ENCODE measurements around the gene PSMB7.

PSMB7 gene

GRCh38 chr9:124409410-124409809, 5.8 kb downstream of the PSMB7 start:
- no peak for DNase-seq

- DNase-seq: peak in 1 of 5 experiments; percentile 58
These were observed 12.0 kb downstream of the PSMB7 start for GRCh38 chr9:124403246-124403645.

- no peak for DNase-seq
These were observed 15.0 kb downstream of the PSMB7 start for GRCh38 chr9:124399968-124400940.

GRCh38 chr9:124399323-124399967, 15.8 kb downstream of the PSMB7 start:
- DNase-seq: no peak

GRCh38 chr9:124398191-124398935, 16.9 kb downstream of the PSMB7 start:
- no peak for DNase-seq

- no peak for DNase-seq
These were observed 19.4 kb downstream of the PSMB7 start for GRCh38 chr9:124395826-124396225.

GRCh38 chr9:124394596-124394995, 20.6 kb downstream of the PSMB7 start:
- peak in 1 of 5 experiments; percentile 47 for DNase-seq

GRCh38 chr9:124394167-124394566, 21.1 kb downstream of the PSMB7 start:
- peak in 1 of 5 experiments; percentile 68 for DNase-seq

- DNase-seq: peak in 1 of 5 experiments; percentile 18
These were observed 22.3 kb downstream of the PSMB7 start for GRCh38 chr9:124392871-124393460.

GRCh38 chr9:124392254-124392870, 22.9 kb downstream of the PSMB7 start:
- no peak for DNase-seq

GRCh38 chr9:124390794-124391658, 24.2 kb downstream of the PSMB7 start:
- no peak for DNase-seq

- DNase-seq: no peak
These were observed 25.9 kb downstream of the PSMB7 start for GRCh38 chr9:124389146-124389939.

- no peak for DNase-seq
These were observed 26.8 kb downstream of the PSMB7 start for GRCh38 chr9:124388275-124389048.

- no peak for DNase-seq
These were observed 29.0 kb downstream of the PSMB7 start for GRCh38 chr9:124386201-124386600.

- no peak for DNase-seq
These were observed 29.6 kb downstream of the PSMB7 start for GRCh38 chr9:124385623-124386022.

GRCh38 chr9:124384846-124385245, 30.4 kb downstream of the PSMB7 start:
- DNase-seq: no peak

- DNase-seq: no peak
These were observed 31.0 kb downstream of the PSMB7 start for GRCh38 chr9:124384210-124384609.

GRCh38 chr9:124381170-124381945, 33.9 kb downstream of the PSMB7 start:
- DNase-seq: no peak
